K562 (cell line): Measurements from ENCODE around the gene PRICKLE2. TPM values are rescaled to one million over a fixed set of nuclear protein-coding genes. Genes with fewer than 3 reads are reported as not detected.

Experiments used
- ATAC-seq: fragments of 200-7000 bp; cut with Tn5 transposase; 3 replicates; pipeline ENCODE4 v1.9.1; 2020; ENCODE audit warnings: moderate library complexity
- BruUV-seq: library from RNA; stranded (reverse); fragments of 400-500 nt; replicated peaks from 2 replicates; lab custom pipeline; 2021; lab: Mats Ljungman, UMichigan
- CTCF ChIA-PET: fragments of 300-600 bp; formaldehyde crosslinking; extraction: SDS; loops from one replicate; lab custom pipeline; 2021; ENCODE audit warnings: low intra/inter-chr PET ratio; lab: Yijun Ruan, JAX
- POLR2A ChIA-PET: fragments of 300-600, 350-650 bp; sonication (Branson Sonifier 250); formaldehyde crosslinking; extraction: SDS; loops from one replicate; lab custom pipeline; 2021; ENCODE audit warnings: antibody characterized with exemption, inconsistent platforms; lab: Yijun Ruan, JAX
- DNase-seq, 4 experiments: peaks; one replicate each; pipeline versions ENCODE4 v3.0.0 to v3.0.0-alpha.2; 2011 to 2018; ENCODE audit warnings: low spot score in 3 of 4, mixed read lengths in 3 of 4; ENCODE audit errors: extremely low read depth in 1 of 4
- FAIRE-seq: peaks from 2 replicates; lab custom pipeline; 2011; peaks lifted over from hg19 to GRCh38; lab: Jason Lieb, UNC
- H2AFZ ChIP-seq: 2 replicates; pipeline ENCODE4 v1.6.0; 2011; ENCODE audit warnings: low read depth, low read length, control low read depth, inconsistent platforms
- H3K27ac ChIP-seq: fragments of 200-600 bp; 3 replicates; pipeline ENCODE4 v1.8.0; 2011; ENCODE audit warnings: low read depth, mild to moderate bottlenecking, control low read depth, inconsistent platforms, low read length, moderate library complexity, mixed read lengths; ENCODE audit errors: extremely low read depth
- H3K27me3 ChIP-seq, 2 experiments: fragments of 300-600 bp in 1 of 2; 2 replicates in 1 of 2; 3 replicates in 1 of 2; pipeline versions ENCODE4 v1.6.0 to v1.8.0; 2011; ENCODE audit warnings: inconsistent platforms in 2 of 2, low read length in 2 of 2, mild to moderate bottlenecking in 1 of 2, mixed read lengths in 1 of 2, moderate library complexity in 1 of 2; ENCODE audit not compliant: control insufficient read depth in 2 of 2, insufficient read depth in 2 of 2
- H3K36me3 ChIP-seq: fragments of 300-600 bp; 3 replicates; pipeline ENCODE4 v1.8.0; 2011; ENCODE audit warnings: mild to moderate bottlenecking, low read length, inconsistent platforms; ENCODE audit not compliant: control insufficient read depth, insufficient read depth
- H3K4me1 ChIP-seq, 2 experiments: fragments of 200-600 bp in 1 of 2; replicated peaks in 1 of 2; 2 replicates in 1 of 2; 3 replicates in 1 of 2; pipeline versions ENCODE4 v1.5.1 to v1.8.0; 2011; ENCODE audit warnings: inconsistent platforms in 2 of 2, low read length in 2 of 2, mild to moderate bottlenecking in 1 of 2, mixed read lengths in 1 of 2, moderate library complexity in 1 of 2; ENCODE audit not compliant: control insufficient read depth in 2 of 2, insufficient read depth in 2 of 2
- H3K4me2 ChIP-seq: 2 replicates; pipeline ENCODE4 v1.6.1; 2011; ENCODE audit warnings: low read length, control low read depth, inconsistent platforms, mixed read lengths; ENCODE audit not compliant: insufficient read depth
- H3K4me3 ChIP-seq: fragments of 200-600 bp; sonication (generic), shearing (Covaris generic); 2 replicates; pipeline ENCODE4 v1.5.1; 2016; ENCODE audit warnings: control low read depth, inconsistent platforms
- H3K79me2 ChIP-seq: fragments of 200-600 bp; 3 replicates; pipeline ENCODE4 v1.8.0; 2011; ENCODE audit warnings: low read length, inconsistent platforms; ENCODE audit not compliant: control insufficient read depth, insufficient read depth
- H3K9ac ChIP-seq, 2 experiments: 2 replicates each; pipeline versions ENCODE4 v1.6.0 to v1.6.1; 2011; ENCODE audit warnings: low read depth in 2 of 2, low read length in 2 of 2, control low read depth in 1 of 2, inconsistent platforms in 1 of 2, mild to moderate bottlenecking in 1 of 2, mixed read lengths in 1 of 2; ENCODE audit not compliant: insufficient read depth in 1 of 2
- H3K9me1 ChIP-seq: one replicate; pipeline ENCODE4 v1.6.0; 2011; ENCODE audit warnings: inconsistent platforms, mild to moderate bottlenecking, low read length, moderate library complexity; ENCODE audit not compliant: control insufficient read depth, insufficient read depth
- H3K9me3 ChIP-seq: replicated peaks from 2 replicates; pipeline ENCODE4 v1.5.1; 2011; ENCODE audit warnings: low read depth, low read length, inconsistent platforms; ENCODE audit not compliant: control insufficient read depth, insufficient read depth
- H4K20me1 ChIP-seq: replicated peaks from 2 replicates; pipeline ENCODE4 v1.6.1; 2011; ENCODE audit warnings: low read length, inconsistent platforms, mixed read lengths; ENCODE audit not compliant: control insufficient read depth, insufficient read depth
- FOXO4 ChIP-seq: fragments of 450-650 bp; formaldehyde crosslinking; IDR thresholded peaks from 2 replicates; pipeline ENCODE4 v1.4.0; 2020; ENCODE audit warnings: mild to moderate bottlenecking, moderate library complexity
- IRF9 ChIP-seq: fragments of 450-650 bp; IDR thresholded peaks from 2 replicates; pipeline ENCODE4 v1.6.1; 2016; ENCODE audit warnings: missing biosample characterization, missing genetic modification characterization
- NR0B1 ChIP-seq: fragments of 450-650 bp; IDR thresholded peaks from one replicate; pipeline ENCODE4 v1.6.1; 2018; ENCODE audit warnings: mild to moderate bottlenecking, moderate library complexity; ENCODE audit not compliant: partially characterized antibody
- RERE ChIP-seq: sonication (generic); formaldehyde crosslinking; IDR thresholded peaks from 2 replicates; pipeline ENCODE4 v1.8.0; 2023; ENCODE audit warnings: missing genetic modification reagents, mild to moderate bottlenecking, borderline replicate concordance
- WGBS: fragments of 100-300 bp; shearing (Covaris generic); methylation state at CpG from one replicate; pipeline ENCODE4 v1.1.6; 2016; ENCODE audit warnings: low coverage, mixed read lengths; ENCODE audit not compliant: insufficient coverage; ENCODE audit errors: missing lambda C conversion rate; 5-methylcytosine and 5-hydroxymethylcytosine counted together
- in situ Hi-C: fragments of 300-500 bp; cut with MboI; formaldehyde crosslinking; loops from 4 replicates; pipeline ENCODE4 v1.15.0; 2018; ENCODE audit warnings: inconsistent platforms, mixed read lengths
- intact Hi-C: fragments of 100-400 bp; cut with micrococcal nuclease; formaldehyde crosslinking; loops from 2 replicates; pipeline ENCODE4 v1.14.2; 2022
- polyA plus RNA-seq, 8 experiments: library from polyadenylated mRNA; depleted of rRNA in 4 of 8; stranded (reverse) in 5 of 8; unstranded in 3 of 8; fragments of >200 nt; fragmentation: Nextera tagmentation in 2 of 8; fragmentation: Illumina TruSeq in 1 of 8; extraction: Ambion mirVana in 2 of 8; extraction: Trizol in 1 of 8; gene quantifications; 2 replicates each; pipeline versions ENCODE4 v1.2.1 to v1.2.3, GENCODE V29; 2011 to 2014; ENCODE audit warnings: inconsistent platforms in 1 of 8, missing spikeins in 1 of 8
- total RNA-seq, 7 experiments: library from RNA; depleted of rRNA in 6 of 7; stranded (reverse); fragments of >200 nt in 6 of 7; fragmentation: Illumina TruSeq in 2 of 7; extraction: Trizol in 2 of 7; gene quantifications; 2 replicates each; pipeline versions ENCODE4 v1.2.1 to v1.2.3, GENCODE V29; 2011 to 2021; ENCODE audit warnings: low replicate concordance in 1 of 7

The PRICKLE2 gene
- total and polyA plus RNA-seq, 9 of the 15 experiments (the other 6 are each of a cell fraction or from before 2014, with no cell fraction given), result 0.07 to 0.09 TPM; not detected in 7

- H3K27ac ChIP-seq, result no peak overlapping the region
- no peak overlapping the region for H3K4me2 ChIP-seq
- ChIA-PET CTCF (no interaction called here), POLR2A (interaction anchor here (0.7 kb wide), 1 partner anchor 9 kb away, joined by 3 read pairs; no protein-coding TSS in a partner anchor)
- H3K27me3 ChIP-seq, result no peaks in the 10 kb centered on the region
- no peak overlapping the region for H3K4me3 ChIP-seq
- H3K9me3 ChIP-seq, result no peaks in the 10 kb centered on the region
- H2AFZ ChIP-seq, result no peak overlapping the region
- ATAC-seq (no peak), FAIRE-seq (no peak), DNase-seq (no peak)
- no peaks in the 10 kb centered on the region for H4K20me1 ChIP-seq
- no peak overlapping the region for H3K9ac ChIP-seq
- in situ Hi-C loops (no loop called here), intact Hi-C loops (no loop called here)
- no peaks in the 10 kb centered on the region for H3K4me1 ChIP-seq
- no peaks in the 10 kb centered on the region for H3K36me3 ChIP-seq
- BruUV-seq, result no TSS peak
- no peaks in the 10 kb centered on the region for H3K79me2 ChIP-seq
- WGBS, result 2% methylated on average over 4 of the region's 7 CpGs
- H3K9me1 ChIP-seq, result no peaks in the 10 kb centered on the region
- TF ChIP-seq RERE (CRISPR knock-in tag) (no peak), NR0B1 (no peak), IRF9 (tag) (no peak), FOXO4 (CRISPR knock-in tag) (no peak)
Observed at GRCh38 chr3:64225695-64226499, 631 bp upstream of the PRICKLE2 start.
